Measurements from ENCODE around the gene DEAF1. TPM values are rescaled to one million over a fixed set of nuclear protein-coding genes. Genes with fewer than 3 reads are reported as not detected.

The DEAF1 gene
- total RNA-seq, 1 donor from 2014 or later: 36.9 TPM

Other genes with a start within 250 kb of the DEAF1 start
- gene PTDSS2, start 244.9 kb downstream of the DEAF1 start, total RNA-seq: 28.6 TPM
- gene RNH1, start 188.0 kb downstream of the DEAF1 start, total RNA-seq: 182 TPM
- gene HRAS, start 159.6 kb downstream of the DEAF1 start, total RNA-seq: 85.3 TPM
- gene LRRC56, start 157.7 kb downstream of the DEAF1 start, total RNA-seq: 3.4 TPM
- 8.8 TPM for gene LMNTD2, start 134.5 kb downstream of the DEAF1 start, total RNA-seq
- 54.9 TPM for gene RASSF7, start 134.3 kb downstream of the DEAF1 start, total RNA-seq
- gene PHRF1, start 118.8 kb downstream of the DEAF1 start, total RNA-seq: 43.6 TPM
- 14.9 TPM for gene IRF7, start 79.3 kb downstream of the DEAF1 start, total RNA-seq
- gene CDHR5, start 70.3 kb downstream of the DEAF1 start, total RNA-seq: not detected
- gene SCT, start 68.0 kb downstream of the DEAF1 start, total RNA-seq: not detected
- 2.6 TPM for gene DRD4, start 58.0 kb downstream of the DEAF1 start, total RNA-seq
- gene TMEM80, start 594 bp upstream of the DEAF1 start, total RNA-seq: 32.5 TPM
- gene EPS8L2, start 11.0 kb upstream of the DEAF1 start, total RNA-seq: 156 TPM
- gene TALDO1, start 52.2 kb upstream of the DEAF1 start, total RNA-seq: 172 TPM
- 82.5 TPM for gene GATD1, start 82.3 kb upstream of the DEAF1 start, total RNA-seq
- gene CEND1, start 94.9 kb upstream of the DEAF1 start, total RNA-seq: 0.23 TPM
- gene SLC25A22, start 103.1 kb upstream of the DEAF1 start, total RNA-seq: 28.4 TPM
- gene PIDD1, start 110.0 kb upstream of the DEAF1 start, total RNA-seq: 20.6 TPM
- gene RPLP2, start 114.7 kb upstream of the DEAF1 start, total RNA-seq: 2,024 TPM
- 118 TPM for gene PNPLA2, start 123.7 kb upstream of the DEAF1 start, total RNA-seq
- 45.8 TPM for gene CRACR2B, start 132.7 kb upstream of the DEAF1 start, total RNA-seq
- gene CD151, start 137.7 kb upstream of the DEAF1 start, total RNA-seq: 241 TPM
- 112 TPM for gene POLR2L, start 147.3 kb upstream of the DEAF1 start, total RNA-seq
- gene TSPAN4, start 147.6 kb upstream of the DEAF1 start, total RNA-seq: 47.2 TPM
- 116 TPM for gene CHID1, start 215.6 kb upstream of the DEAF1 start, total RNA-seq
- 100 TPM for gene AP2A2, start 230.6 kb upstream of the DEAF1 start, total RNA-seq

Measured in ureter (tissue), 1 donor.